ENCODE data around the gene AKR1A1. TPM values are rescaled to one million over a fixed set of nuclear protein-coding genes. Genes with fewer than 3 reads are reported as not detected.

The AKR1A1 gene
- total RNA-seq, 2 donors from 2014 or later = 77.8 to 90.5 TPM

- no peak overlapping the region for H3K4me3 ChIP-seq
- H3K27ac ChIP-seq = no peak overlapping the region
- no peaks in the 10 kb centered on the region for H3K4me1 ChIP-seq
- TF ChIP-seq POLR2A (IDR thresholded peaks at IDR 0.05) = no peak
- TF ChIP-seq CTCF (IDR thresholded peaks at IDR 0.05) = no peak
- no peaks in the 10 kb centered on the region for H3K9me3 ChIP-seq
- 74% methylated on average over 3 of the region's 3 CpGs for WGBS, 2 donors
- no peaks in the 10 kb centered on the region for H3K27me3 ChIP-seq
- ATAC-seq (no peak), DNase-seq (no peak)
- H3K36me3 ChIP-seq (replicated peaks in 1 of 2; ENCODE audit: insufficient read depth in 1 of 2, low read depth in 2 of 2) = peaks cover 0 to 10% of the 10 kb centered on the region in 2 donors
- intact Hi-C loops (cut with DNase I) = loop anchor here (10.0 kb wide), 1 partner anchor 229 kb away; the partner anchor contains the start of genes MUTYH and TOE1
Observed at GRCh38 chr1:45573231-45573804, 22.7 kb downstream of the AKR1A1 start.

- Histone ChIP-seq H3K36me3 (replicated peaks in 1 of 2; ENCODE audit: insufficient read depth in 1 of 2, low read depth in 2 of 2) (peaks cover 0 to 2% of the 10 kb centered on the region in 2 donors), H3K27ac (no peak overlapping the region), H3K9me3 (no peaks in the 10 kb centered on the region), H3K4me3 (no peak overlapping the region), H3K4me1 (no peaks in the 10 kb centered on the region), H3K27me3 (no peaks in the 10 kb centered on the region)
- ATAC-seq (no peak), DNase-seq (no peak)
- whole genome bisulfite sequencing, 2 donors = 79 to 83% methylated on average over 7 of the region's 7 CpGs
- TF ChIP-seq POLR2A (IDR thresholded peaks at IDR 0.05) = no peak
- TF ChIP-seq CTCF (IDR thresholded peaks at IDR 0.05) = no peak
- intact Hi-C loops (cut with DNase I) = loop anchor here (10.0 kb wide), 1 partner anchor 229 kb away; the partner anchor contains the start of genes MUTYH and TOE1
Observed at GRCh38 chr1:45574105-45574626, 23.5 kb downstream of the AKR1A1 start.

- intact Hi-C loops (cut with DNase I) = no loop called here
- 0 to 1% methylated on average over 1 to 19 of the region's 19 CpGs for WGBS, 2 donors
- no peaks in the 10 kb centered on the region for H3K9me3 ChIP-seq
Observed at GRCh38 chr1:45583264-45583665, 32.6 kb downstream of the AKR1A1 start.

GRCh38 chr1:45583666-45584350 is 33.2 kb downstream of the AKR1A1 start, which contains the start of gene NASP:
TSS of gene NASP (plus strand) at chr1:45584041. CDS start at chr1:45584147, 106 bp downstream.
- 0 to 1% methylated on average over 17 to 40 of the region's 41 CpGs for WGBS, 2 donors
- intact Hi-C loops (cut with DNase I) = no loop called here
- TF ChIP-seq CTCF (IDR thresholded peaks at IDR 0.05) (no peak), POLR2A (IDR thresholded peaks at IDR 0.05) (peak; percentile 70 to 95 (median 95))
- H3K9me3 ChIP-seq = no peaks in the 10 kb centered on the region
- ATAC-seq = peak; percentile 79
- DNase-seq = peak; percentile 89 to 91 (median 90)
- H3K4me3 ChIP-seq = peak within 1 kb of the TSS; percentile 75 to 83
- no peaks in the 10 kb centered on the region for H3K27me3 ChIP-seq
- no peaks in the 10 kb centered on the region for H3K36me3 ChIP-seq (replicated peaks in 1 of 2; ENCODE audit: insufficient read depth in 1 of 2, low read depth in 2 of 2)
- peaks cover 22% of the 10 kb centered on the region for H3K4me1 ChIP-seq
- peak within 1 kb of the TSS; percentile 73 to 96 (median 89) for H3K27ac ChIP-seq

More at GRCh38 chr1:45583264-45583665, 32.6 kb downstream of the AKR1A1 start:
- TF ChIP-seq POLR2A (IDR thresholded peaks at IDR 0.05) (no peak), CTCF (IDR thresholded peaks at IDR 0.05) (no peak)
- peaks cover 22% of the 10 kb centered on the region for H3K4me1 ChIP-seq
- no peaks in the 10 kb centered on the region for H3K27me3 ChIP-seq
- peak; percentile 88 for ATAC-seq
- peak overlapping the region; percentile 73 to 96 (median 89) for H3K27ac ChIP-seq
- H3K4me3 ChIP-seq = peak overlapping the region; percentile 75 to 83
- DNase-seq = peak; percentile 96 to 98 (median 96)
- no peaks in the 10 kb centered on the region for H3K36me3 ChIP-seq (replicated peaks in 1 of 2; ENCODE audit: insufficient read depth in 1 of 2, low read depth in 2 of 2)
